ENCODE data around the gene DBNDD2.
A peak's percentile ranks its signal among the peaks of the same experiment; 100 is the strongest.

Gene DBNDD2, protein sequence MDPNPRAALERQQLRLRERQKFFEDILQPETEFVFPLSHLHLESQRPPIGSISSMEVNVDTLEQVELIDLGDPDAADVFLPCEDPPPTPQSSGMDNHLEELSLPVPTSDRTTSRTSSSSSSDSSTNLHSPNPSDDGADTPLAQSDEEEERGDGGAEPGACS

DNA sequence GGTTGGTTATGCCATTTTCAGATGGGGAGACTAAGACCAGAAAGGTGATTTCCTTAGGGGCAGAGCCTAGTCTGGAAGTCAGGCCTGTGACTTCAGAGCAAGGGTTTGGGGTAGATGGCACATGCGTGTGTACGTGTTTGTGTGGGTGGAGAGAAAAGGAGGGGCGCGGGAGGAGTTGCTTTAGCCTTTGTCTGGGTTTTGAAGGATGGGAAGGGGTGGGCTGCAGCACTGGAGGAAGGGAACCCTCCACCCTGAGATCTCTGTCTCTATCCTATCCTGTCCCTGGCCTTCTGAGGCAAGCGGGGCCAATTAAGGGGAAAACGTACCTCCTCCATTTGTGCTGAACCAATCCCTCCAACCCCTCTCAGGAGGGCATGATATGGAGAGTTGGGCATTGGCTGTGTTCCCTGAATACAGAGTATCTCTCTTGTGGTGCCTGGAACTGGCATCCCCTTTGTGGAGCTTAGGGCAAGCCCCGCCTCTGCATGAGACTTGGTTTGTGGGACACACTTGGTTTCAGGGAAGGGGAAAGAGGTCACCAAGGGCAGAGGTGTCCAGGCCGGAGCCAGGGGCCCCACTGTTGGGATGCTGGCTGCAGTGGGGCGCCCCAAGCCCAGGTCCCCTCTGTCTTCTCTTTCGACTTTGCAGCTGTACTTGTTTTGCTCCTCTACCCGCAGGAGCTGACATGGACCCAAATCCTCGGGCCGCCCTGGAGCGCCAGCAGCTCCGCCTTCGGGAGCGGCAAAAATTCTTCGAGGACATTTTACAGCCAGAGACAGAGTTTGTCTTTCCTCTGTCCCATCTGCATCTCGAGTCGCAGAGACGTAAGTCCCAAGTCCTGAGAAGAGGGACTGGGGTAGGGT lies at the start of gene DBNDD2:
DBNDD2 (plus strand) TSS at position 507 of the 863 bp plus-strand sequence; CDS start at position 686, 179 bp downstream.
- DNase-seq: no peak

DNA sequence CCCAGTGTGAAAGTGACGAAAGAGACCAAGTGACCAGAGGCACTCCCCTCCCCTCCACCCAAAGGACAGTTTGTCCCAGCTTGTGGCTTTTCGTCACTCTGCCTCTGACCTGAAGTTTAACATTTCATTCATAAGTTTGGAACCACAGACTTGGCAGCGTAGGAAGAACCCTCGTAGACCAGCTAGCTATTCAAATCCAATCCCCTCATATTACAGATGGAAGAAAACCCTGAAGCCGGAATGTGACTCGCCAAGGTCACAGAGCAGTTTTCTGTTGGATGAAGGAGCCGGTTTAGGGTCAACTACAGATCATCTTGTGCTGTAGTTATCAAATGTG lies 49.1 kb upstream of the DBNDD2 start:
- no peak for DNase-seq

GRCh38 chr20:45359406-45360148 lies 48.5 kb upstream of the DBNDD2 start:
- DNase-seq: no peak

DNA sequence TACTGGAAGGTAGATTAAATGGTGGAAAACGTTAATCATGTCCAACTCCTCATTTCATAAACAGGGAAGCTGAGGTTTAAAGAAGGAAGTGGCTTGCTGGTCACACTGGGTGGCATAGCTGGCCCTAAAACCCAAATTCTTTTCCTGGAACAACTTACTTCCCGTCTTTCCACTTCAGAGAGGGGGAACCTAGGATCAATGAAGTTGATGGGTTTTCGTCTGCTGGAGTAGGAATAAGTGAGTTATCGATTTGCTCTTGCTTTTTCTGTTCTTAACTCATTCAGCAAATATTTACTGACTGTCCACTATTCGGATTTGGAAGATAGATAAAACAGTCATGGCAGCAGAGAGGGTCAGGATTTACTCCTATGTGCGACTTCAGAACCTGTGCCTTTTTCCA lies 46.3 kb upstream of the DBNDD2 start:
- DNase-seq: no peak

- peak; percentile 99 for DNase-seq
Observed at GRCh38 chr20:45362804-45363610, 45.1 kb upstream of the DBNDD2 start, which contains the start of gene SYS1. SYS1 (plus strand) TSS chr20:45363156; CDS start chr20:45363532, 376 bp downstream.

GRCh38 chr20:45363611-45364492 lies 44.2 kb upstream of the DBNDD2 start:
- DNase-seq: no peak

- no peak for DNase-seq
Observed at GRCh38 chr20:45365444-45365970, 42.6 kb upstream of the DBNDD2 start.

DNA sequence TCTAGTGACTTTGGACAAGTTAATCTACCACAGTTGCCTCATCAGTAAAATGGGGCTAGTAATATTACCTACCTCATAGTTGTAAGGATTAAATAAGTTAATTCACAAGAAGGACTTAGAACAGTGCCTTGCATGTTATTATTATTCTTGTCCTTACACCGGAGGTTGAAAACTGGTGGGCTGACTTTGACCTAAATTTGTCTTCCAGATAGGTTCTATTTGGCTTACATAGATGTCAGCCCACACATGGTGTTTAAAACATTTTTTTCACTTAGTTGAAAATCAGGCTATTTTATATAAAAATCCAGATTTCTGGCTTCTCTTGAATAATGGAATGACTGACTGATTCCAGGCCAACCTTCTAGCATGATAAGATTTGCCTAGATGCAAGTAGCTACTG lies 41.9 kb upstream of the DBNDD2 start:
- no peak for DNase-seq

GRCh38 chr20:45366631-45367030 lies 41.5 kb upstream of the DBNDD2 start:
- no peak for DNase-seq

- DNase-seq: no peak
Observed at GRCh38 chr20:45367126-45367525, 41.0 kb upstream of the DBNDD2 start.

GRCh38 chr20:45368221-45368980 lies 39.7 kb upstream of the DBNDD2 start:
- peak; percentile 58 for DNase-seq

DNA sequence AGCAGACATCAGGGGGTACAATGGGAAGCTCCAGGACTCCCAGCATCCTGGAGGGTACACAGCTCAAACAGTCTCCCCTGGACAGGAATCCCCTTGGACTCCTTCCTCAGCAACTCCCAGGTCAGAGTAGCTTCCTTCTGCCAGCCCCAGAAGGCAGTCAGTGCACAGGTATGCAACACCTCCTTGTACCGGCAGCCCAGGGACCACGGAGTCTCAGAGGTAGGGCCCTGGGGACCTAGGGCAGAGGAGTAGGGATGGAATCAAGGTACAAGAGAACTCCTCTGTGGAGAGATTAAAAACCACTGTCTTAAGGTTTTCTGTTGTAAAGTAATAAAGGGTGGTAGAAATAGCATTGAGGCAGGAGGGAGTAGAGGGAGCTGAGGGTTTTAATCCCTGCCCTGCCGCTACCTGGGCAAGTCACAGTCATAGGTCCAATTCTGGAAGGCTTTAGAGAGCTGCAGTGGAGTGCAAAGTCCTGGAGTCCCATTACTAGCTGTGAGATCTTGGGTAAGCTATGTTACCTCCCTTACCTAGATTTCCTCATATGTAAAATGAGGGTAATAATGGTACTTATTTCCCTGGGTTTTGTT lies 37.4 kb upstream of the DBNDD2 start:
- DNase-seq: no peak

DNA sequence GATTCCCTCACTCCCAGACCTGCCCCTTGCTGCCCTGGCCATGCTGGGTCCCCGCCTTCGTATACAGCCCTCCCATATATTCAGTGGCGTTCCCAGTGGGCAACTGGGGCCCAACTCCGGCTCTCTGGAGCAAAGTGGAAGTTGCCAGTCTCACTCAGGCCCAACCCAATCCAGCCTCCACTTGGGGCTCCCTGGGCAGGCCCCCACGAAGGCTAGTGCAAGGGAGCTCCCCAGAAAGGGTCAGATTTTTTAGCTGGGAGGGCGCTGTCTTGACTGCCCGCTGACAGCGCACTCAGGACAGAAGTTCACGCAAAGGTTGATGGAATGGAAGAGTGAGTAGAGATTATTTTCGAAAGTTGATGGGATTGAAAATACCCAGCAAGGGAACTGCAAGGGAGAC lies 35.8 kb upstream of the DBNDD2 start:
- no peak for DNase-seq

DNA sequence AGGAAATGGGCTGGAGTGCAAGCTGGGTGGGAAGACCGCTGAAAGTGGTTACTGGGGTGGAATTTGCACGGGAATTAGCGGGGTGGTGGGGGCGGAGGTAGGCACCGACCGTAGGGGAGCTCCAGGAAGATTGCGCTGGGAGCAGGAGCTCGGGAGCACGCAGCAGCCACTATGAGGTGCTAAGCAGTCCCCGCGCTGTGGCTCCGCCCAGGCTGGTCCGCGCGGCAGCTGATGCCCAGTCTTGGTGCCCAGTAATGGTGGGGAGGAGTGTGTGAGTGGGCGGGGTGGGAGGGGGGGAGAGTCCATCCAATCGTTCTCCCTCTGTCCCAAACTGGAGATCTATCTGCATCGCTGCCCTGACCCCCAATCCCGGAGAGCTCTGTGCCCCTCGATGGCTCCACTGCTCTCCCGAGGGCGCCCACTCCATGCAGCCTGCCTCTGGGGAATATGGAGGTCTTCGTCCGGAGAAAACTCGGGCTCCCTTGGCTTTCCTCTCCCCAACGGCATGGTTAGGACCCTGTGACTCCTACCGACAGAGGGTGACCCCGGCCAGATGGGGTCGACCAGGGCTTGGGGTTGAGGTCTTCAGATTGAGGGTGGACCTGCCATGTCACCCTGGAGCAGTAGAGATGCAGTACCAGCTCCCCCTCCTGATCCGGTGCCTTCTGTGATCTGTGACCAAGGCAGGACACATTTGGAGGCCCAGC lies 35.3 kb upstream of the DBNDD2 start:
- no peak for DNase-seq

GRCh38 chr20:45373353-45374100 lies 34.6 kb upstream of the DBNDD2 start:
- DNase-seq: peak; percentile 90

GRCh38 chr20:45374101-45374467 lies 34.0 kb upstream of the DBNDD2 start:
- no peak for DNase-seq

- no peak for DNase-seq
Observed at GRCh38 chr20:45374966-45375365, 33.1 kb upstream of the DBNDD2 start.

DNA sequence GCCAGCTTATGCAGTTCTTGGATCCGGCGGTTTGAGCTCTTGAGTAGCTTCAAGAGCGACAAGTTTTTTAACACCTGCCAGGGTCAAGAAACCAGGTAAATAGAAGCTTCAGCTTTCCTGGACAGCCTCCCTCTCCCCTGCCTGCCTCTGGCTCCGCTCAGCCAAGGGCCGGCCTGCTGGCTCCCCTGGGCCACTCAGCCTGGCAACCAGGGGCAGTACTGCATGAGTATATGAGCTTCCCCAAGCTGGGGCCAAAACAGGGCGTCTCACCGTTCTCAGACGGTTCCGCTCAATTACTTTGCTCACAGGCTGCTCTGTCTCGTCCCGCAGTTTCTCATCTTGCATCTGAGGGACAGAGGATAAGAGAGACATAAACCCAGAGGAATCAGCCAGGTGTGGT lies 30.8 kb upstream of the DBNDD2 start:
- no peak for DNase-seq

DNA sequence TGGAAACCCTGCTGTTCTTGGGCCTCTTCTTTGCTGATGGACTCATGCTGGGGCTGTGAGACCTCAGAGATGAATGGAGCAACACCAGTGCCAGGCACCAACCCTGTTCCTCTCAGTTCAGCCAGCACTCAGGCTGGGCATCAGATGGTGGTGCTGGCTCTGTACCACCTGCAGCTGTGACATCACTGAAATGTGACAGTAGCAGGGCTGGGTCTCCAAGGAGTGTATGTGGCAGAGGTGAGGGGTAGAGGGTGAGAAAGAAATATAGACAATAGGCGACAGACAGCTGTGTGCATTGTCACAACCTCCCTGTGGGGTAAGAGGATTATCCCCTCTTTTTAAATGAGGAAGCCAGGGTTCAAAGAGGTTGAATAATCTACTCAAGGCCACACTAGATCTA lies 29.9 kb upstream of the DBNDD2 start, which contains the start of gene TP53TG5:
TP53TG5 (minus strand) TSS at position 135 of the 400 bp plus-strand sequence; CDS start at position 46, 89 bp downstream.
- no peak for DNase-seq

Data from CD4-positive, alpha-beta T cell treated with Interleukin-21 for 1 hour (primary cell).